HG03354 (cell line): ENCODE measurements around the gene FCGR1A.
A peak's percentile ranks its signal among the peaks of the same experiment; 100 is the strongest.
"Not testable (repeated sequence)": the region's sequence is repeated elsewhere in the genome, so short reads cannot be mapped to it uniquely, and the experiment has no call there.

ENCODE experiments used
- ATAC-seq: cut with Tn5 transposase; IDR thresholded peaks from one replicate; pipeline ENCODE4 v1.9.1; 2021; ENCODE audit warnings: mild to moderate bottlenecking; ENCODE audit not compliant: unreplicated experiment, poor library complexity, severe bottlenecking

Gene FCGR1A

DNA sequence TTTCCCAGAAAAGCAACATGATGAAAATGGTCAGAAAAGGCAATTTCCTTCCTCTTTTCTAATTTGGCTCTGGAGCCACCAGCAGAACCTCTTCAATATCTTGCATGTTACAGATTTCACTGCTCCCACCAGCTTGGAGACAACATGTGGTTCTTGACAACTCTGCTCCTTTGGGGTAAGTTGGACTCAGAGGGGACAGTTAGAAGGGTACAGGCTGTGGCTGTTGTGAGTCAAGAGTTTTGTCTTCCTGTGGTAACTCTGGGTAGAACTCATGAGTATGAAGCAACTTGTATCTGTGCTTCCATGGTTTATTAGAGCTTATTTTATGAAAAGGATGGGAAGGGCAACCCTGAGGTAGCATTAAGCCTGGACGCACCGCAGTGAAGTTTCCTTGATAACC lies at the start of gene FCGR1A:
TSS of gene FCGR1A (plus strand) at position 95 of the 400 bp plus-strand sequence. CDS start at position 145, 50 bp downstream.
- ATAC-seq: not testable (repeated sequence)

DNA sequence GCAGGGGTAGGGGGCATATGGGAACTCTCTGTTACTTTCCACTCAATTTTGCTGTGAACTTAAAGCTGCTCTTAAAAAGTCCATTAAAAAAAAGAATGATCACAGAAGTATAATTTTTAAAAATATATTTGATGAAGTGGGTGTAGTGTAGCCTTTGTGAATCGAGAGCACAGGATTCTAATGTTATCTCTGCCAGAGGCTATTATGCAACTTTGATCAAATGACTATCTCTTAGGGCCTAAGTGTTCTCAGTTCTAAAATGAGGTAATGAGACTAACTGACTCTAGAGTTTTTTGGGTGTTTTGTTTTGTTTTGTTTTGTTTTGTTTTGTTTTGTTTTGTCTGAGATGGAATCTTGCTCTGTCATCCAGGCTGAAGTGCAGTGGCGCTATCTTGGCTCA lies 49.7 kb upstream of the FCGR1A start:
- ATAC-seq: not testable (repeated sequence)

DNA sequence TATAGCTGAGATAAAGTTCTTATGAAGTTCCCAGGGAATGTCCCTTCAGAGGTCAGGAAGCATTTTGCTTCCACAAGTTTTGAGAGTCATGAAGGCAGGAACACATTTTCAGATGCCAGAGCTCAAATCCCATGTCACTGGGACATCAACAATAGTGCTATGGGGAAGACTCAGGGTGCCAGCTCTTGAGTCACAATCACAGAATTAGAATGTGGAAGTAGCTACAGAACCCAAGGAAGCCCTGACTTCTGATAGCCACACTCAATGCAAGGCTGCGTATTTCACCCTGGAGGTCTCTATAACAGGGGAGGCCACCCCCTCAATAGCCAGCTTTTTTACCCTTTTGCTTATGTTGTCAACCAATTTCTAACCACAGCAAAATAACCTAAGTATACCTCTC lies 47.8 kb upstream of the FCGR1A start:
- not testable (repeated sequence) for ATAC-seq

DNA sequence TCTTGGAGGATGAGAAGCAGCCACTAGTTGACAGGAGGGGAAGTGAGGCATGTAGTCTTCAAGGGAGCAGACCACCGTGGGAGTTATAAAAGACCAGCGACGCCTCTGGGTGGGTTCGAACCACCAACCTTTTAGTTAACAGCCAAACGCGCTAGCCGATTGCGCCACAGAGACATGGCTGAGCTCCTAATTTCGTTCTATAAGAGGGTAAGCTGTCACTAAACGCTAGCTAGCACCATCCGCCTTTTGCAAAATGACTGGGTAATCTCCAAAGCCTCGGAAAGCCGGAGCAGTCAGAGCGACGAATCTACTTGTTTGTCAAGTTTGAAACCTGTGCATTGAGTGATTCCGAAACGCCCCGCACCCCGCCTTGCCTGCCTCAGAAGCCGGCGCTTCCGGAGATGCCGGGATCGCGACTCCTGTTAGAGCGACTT lies 42.3 kb upstream of the FCGR1A start:
- not testable (repeated sequence) for ATAC-seq

DNA sequence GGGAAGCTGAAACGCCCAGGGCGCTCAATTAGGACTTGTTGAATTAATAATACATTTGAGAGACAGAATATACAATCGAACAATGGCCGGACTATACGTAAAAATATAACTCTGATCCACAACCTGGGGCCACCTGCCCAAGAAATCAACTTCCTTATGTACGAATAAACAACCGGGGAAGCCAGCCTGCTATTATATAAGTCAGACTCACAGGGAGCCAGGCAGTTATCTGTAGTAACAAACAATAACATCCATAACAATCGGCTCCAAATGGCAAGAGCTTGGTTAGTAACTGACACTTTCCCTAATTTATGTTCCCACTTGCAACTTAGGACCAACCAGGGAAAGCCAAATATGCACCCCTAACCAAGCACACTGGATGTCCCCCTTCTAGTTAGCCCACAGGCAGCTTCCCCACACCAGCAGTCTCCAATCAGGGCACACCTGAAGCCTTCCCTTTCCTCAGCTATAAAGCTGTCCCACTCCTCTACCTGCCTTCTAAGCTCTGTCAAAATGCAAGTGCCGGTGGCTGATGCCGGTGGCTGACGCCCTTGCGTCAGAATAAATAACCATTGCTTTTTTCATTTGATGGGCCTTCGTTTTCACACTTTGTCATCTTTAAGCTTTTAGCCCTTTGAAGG lies 41.8 kb upstream of the FCGR1A start:
- not testable (repeated sequence) for ATAC-seq

DNA sequence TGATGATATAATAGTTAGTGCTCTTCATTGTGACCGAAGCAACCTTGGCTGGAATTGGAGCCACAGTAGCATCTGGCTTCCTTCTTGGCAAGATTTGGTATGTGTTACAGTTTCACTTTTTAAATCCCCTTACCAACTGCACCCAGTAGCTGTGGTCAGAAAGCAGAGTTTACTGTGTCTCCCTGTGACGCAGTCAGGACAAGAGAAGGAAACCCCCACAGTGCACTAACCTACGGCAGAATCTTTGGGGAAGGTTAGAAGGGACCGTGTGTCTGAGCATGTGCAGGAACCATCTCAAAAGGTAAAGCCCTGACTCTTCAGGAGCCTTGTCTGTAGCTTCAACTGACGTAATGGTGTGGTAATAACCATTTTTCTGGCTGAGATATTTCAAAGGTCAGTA lies 40.6 kb upstream of the FCGR1A start:
- not testable (repeated sequence) for ATAC-seq

DNA sequence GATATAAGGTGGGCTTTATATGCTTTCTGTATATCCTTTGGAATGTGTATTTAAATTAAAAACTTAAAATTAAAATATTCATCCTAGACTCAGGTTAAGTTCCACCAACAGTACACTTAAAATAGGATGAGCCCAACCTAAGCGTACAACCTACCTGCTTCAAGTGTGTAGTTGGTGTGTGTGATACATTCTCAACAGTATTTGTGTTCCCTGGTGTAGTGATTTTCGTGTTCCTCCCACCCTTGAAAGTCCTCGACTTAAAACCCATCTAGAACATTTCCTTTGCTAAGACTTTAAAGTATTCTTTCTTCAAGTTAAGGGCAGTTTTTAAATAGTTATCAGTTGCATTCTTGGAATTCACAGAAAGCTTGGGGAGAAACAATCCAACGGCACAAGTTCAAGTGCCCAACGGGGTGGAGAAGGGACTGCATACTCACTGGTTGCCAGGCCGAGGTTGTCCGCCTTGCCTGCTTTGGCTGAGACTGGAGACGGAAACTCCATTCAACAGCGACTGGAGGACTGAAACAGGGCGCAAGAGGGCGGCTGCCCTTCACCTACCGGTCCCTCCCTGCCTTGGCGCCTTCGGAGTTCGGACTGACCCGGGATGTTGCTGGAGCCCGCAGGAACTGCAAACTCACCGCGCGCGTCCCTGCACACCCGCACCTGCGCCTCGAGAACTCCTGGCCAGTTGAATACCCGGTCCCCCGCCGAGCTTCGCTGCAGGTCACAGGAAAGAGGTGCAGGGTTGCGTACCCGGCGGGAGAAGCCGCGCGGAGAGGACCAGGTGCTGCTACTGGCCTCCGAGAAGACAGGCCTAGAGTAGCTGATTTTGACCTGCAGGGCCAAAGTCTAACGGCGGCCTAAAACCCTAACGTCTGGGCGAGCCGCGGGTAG lies 35.8 kb upstream of the FCGR1A start:
- not testable (repeated sequence) for ATAC-seq

DNA sequence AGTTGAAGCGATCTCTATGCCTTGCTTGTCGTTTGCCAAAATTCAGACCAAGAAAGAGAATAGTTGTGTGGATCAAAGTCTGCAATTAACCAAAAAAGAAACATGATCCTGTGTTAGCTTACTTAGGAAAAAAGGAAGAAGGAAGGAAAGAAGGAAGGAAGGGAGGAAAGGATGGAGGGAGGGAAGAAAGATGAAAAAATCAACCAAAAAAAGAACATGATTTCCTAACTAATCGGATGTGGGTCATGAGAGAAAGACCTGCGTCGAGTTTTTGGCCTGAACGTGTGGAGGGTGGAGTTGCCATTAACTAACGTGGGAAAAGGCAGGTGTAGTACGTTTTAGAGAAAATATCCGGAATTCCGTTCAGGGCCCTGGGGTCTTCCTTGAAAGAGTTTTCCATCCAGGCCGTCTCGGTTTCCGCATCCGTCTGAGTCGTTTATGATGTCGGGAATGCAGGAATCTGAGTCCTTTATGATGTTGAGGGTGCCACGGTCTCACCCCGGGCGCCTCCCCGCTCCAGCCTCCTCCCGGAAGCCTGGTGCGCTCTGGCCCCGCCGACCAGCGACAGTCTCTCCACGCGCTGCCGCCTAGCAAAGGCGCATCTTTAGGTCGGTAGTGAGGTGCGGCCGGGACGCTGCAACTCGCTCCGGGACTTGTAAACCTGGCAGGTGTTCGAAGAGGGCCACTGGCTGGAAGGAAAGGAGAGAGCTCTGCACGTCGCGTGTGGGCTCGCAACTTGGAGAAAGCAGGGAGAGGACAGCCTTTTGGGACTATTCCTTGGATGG lies 34.9 kb upstream of the FCGR1A start:
- not testable (repeated sequence) for ATAC-seq

DNA sequence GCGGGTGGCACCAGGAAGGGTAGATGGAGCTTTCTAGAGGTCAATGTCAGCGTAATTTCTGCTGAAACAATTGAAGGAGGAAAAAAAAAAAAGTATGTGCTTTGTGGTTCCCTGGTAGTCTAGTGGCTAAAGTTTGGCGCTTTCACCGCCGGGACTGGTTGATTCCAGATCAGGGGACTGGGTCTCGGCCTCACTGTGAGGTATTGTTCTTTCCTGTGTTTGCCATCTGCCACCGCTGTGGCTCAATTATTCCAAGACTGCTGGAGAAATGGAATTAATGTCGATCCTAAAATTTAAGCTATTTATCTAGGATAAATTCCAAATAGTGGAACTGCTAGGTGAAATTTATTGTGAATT lies 34.4 kb upstream of the FCGR1A start:
- not testable (repeated sequence) for ATAC-seq

DNA sequence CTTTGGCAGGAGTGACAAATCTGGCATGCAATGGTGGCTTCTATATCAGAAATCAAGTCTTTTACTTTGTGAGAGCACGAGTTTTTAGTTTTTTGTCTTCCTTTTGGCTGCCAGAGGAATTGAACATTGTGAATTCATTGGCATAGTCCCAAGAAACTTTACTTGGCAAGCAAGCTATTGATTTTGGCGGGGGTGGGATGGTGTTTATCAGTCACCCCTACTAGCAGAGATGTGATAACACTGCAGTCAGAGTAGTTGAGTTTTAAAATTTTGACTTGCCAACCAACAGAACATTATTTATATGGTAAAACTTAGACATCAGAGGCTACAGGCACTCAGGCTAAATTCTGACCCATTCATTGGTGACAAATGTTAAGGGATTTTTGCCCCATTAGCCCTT lies 31.9 kb upstream of the FCGR1A start:
- ATAC-seq: not testable (repeated sequence)

DNA sequence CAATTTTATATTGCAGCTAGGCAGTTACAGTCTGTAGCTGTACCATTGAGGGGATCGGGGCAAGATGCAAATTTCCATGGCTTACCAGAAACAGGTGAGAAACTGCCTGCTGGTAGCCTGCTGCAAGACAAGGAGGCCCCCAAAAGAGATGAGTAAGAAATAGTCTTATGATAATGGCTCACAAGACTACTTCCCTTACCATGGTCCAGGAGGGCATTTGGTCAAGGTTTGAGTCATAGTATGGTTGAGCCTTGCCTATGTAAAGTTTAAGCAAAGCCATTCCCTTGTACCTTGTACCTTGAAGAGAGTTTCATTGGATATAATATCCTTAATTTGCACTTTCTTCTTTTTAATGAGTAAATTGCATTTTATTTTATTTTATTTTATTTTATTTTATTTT lies 30.3 kb upstream of the FCGR1A start:
- ATAC-seq: not testable (repeated sequence)

DNA sequence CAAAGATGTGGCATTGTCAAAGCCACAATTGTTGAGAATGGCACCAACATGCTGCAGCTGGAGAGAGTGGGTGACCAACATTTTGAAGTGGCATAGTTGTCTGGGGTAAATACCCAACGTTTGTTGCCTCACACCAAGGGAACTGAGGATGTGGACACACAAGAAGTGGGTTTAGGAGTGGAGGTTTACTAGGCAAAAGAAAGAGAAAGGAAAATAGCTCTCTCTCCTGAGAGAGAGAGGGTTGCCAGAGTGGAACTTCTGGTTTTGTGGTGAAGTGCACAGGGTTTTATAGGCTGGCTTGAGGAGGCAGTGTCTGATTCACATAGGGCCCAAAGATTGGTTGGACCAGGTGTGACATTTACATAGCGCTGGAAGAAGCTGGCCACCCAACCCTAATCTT lies 29.0 kb upstream of the FCGR1A start:
- not testable (repeated sequence) for ATAC-seq

DNA sequence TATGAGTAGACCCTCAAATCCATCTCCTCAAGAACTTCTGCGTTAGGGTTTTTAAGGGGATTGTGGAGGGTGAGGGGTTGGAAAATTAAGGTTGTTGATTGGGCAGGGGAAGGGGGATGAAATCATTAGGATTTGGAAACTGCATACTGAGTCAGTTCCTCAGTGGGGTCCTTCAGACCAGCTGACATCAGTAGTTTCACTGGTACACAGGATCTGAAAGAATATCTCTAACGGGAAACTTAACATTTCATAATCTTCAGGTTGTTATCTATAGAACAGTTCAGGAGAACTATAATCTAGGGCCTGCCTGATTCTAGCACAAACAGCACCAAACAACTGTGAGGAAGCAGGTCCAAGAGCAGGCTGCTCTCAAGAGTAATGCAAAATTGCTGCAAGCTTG lies 27.2 kb upstream of the FCGR1A start:
- not testable (repeated sequence) for ATAC-seq

DNA sequence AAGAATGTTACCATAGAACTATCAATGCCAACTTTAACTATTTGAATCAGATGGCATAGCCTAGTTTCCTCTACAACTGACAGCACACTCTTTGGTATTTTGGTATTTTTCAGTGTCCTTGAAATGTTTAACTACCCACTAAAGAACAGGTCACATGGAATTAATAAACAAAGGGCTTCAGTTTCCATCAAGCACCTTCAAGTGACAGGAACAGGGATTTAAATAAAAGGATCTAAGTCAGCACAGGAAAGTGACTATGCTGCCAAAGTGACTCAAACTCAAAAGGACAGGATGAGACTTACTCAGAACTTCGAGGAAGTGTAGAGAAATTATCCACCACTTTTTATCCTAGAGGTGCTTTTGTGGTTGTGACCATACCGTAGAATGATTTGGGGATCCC lies 20.2 kb upstream of the FCGR1A start:
- not testable (repeated sequence) for ATAC-seq

DNA sequence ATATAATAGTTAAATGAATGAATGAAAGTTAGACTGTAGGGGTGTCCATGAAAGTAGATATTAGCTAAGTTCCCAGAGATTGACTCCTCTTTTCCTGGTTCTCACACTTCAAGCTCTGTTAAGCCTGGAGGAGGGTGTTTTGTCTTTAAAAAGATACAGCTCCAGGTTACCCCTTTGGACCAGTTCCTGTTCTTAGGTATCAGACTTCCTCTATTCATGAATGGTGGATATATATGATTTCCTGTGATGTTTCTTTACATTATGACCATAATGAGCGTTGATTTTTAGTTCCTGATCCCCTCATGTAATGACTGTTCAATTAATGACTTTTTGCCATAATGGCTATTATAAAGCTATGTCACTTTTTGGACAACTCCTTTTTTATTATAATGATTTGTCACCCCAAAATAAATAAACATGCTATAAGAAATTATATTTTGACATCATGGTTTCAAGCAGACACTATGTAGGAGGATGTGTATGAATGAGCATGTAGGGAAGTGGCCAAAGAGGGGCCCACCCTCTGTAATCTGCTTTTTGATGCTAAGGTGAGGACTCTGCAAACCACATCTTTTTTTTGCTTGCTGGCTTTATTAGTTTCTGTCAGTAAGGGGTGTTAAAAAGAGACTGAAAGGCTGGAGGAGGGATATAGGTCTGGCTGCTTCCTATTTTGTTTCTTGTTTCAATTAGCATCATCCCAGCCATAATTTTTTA lies 18.2 kb upstream of the FCGR1A start:
- ATAC-seq: not testable (repeated sequence)

DNA sequence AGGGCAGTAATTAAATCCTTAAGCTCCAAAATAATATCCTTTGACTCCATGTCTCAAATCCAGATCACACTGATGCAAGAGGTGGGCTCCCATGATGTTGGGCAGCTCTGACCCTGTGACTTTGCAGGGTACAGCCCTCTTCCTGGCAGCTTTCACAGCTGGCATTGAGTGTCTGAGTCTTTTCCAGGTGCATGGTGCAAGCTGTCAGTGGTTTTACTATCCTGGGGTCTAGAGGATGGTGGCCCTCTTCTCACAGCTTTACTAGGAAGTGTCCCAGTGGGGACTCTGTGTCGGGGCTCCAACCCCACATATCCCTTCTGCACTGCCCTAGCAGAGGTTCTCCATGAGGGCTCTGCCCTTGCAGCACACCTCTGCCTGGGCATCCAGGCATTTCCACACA lies 16.3 kb upstream of the FCGR1A start:
- ATAC-seq: not testable (repeated sequence)

DNA sequence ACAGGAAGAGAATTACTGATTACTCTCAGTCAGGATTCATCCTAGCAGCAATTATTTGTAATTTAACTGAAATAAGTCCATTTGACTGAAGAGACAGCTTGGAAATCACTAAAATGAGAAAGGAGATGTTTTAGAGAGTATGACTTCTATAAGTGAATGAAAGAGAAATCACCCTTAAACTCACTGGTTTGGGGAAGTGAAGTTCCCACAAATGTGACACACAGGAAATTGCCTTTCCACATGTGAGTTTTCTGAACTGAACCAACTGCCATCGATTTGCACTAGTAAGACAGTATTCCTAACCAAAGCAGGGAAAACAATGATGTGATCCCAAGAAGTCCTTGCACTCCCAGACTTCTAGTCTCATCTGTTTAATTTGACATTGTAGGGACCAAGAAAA lies 13.3 kb upstream of the FCGR1A start:
- not testable (repeated sequence) for ATAC-seq

DNA sequence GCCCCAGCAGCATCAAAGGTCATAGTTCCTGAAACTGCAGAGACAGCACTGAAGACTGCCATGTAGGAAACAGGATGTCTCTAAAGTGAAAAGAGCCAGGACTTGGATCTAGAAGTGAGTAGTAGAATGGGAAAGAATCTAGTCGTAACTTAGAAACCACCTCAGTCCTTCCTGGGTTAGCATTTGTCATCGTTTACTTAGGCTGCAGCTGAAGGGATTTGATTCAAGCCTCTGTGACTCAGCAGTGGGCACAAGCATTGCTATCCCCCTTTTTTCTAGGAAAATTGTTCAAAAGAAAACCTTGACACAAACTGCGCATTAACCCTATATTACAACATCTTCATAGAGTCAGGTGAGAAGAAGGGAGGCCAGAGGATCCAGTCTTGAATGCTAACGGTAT lies 11.8 kb upstream of the FCGR1A start:
- not testable (repeated sequence) for ATAC-seq

DNA sequence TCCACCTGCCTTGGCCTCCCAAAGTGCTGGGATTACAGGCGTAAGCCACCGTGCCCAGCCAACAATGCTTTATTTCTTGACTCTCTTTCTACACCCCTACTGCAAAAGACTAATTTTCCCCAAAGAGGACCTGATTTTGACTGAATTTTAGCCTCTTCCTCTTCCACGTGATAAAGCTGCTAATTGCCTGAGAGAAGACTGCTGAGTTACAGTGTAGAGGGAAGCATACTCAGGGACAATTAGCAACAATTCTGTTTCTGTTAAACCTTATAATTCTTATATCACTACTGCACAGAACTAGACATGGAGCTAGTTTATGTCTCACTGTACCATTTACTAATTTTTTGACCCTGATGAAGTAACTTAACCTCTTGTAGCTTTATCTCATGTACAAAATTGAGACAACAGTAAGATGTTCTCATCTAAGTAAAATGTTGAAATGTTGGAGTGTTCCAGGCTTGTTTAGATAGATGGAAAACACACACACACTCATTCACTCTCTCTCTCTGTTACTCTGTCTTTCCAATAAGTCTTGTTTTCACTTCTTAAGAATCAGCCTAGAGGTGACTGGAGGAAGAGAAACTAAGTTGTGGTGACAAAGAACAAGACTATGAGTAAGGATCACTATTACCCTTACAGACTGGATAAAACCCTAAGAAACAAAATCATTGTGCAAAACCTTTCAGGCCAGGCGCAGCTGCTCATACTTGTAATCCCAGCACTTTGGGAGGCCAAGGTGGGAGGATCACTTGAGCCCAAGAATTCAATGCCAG lies 10.7 kb upstream of the FCGR1A start:
- ATAC-seq: peak; percentile 90
